ENCODE measurements around the gene SERPINA1.

GRCh38 chr14:94332587-94332986 is 55.8 kb downstream of the SERPINA1 start:
- TF ChIP-seq CTCF (IDR thresholded peaks at IDR 0.05), result no peak
- TF ChIP-seq EP300 (IDR thresholded peaks at IDR 0.05), result no peak
- TF ChIP-seq POLR2A (IDR thresholded peaks at IDR 0.05), result no peak
- TF ChIP-seq POLR2AphosphoS5 (IDR thresholded peaks at IDR 0.05), result no peak

All from sigmoid colon (tissue), 4 donors.